Measurements from ENCODE around the gene TXNRD1.

DNA sequence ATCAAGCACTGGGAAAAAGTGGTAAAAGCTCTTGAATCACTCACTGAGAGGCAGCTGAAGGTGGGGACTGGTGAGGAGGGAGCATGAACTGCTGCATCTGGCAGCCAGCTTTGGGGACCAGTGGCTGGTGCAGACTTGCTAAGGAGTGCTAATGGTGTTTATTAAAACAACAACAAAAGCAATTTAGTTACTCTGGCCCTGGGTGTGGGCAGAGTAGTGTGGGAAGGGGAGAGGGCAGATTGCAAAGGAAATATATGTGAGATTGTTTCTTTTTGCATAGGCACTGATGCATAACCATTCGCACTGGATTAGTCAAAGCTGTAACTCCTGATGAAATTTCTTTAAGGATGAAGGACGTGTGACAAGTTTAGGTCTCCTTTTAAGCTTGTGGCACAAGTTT, 8.1 kb downstream of the TXNRD1 start:
- TF ChIP-seq, protein P1, sequence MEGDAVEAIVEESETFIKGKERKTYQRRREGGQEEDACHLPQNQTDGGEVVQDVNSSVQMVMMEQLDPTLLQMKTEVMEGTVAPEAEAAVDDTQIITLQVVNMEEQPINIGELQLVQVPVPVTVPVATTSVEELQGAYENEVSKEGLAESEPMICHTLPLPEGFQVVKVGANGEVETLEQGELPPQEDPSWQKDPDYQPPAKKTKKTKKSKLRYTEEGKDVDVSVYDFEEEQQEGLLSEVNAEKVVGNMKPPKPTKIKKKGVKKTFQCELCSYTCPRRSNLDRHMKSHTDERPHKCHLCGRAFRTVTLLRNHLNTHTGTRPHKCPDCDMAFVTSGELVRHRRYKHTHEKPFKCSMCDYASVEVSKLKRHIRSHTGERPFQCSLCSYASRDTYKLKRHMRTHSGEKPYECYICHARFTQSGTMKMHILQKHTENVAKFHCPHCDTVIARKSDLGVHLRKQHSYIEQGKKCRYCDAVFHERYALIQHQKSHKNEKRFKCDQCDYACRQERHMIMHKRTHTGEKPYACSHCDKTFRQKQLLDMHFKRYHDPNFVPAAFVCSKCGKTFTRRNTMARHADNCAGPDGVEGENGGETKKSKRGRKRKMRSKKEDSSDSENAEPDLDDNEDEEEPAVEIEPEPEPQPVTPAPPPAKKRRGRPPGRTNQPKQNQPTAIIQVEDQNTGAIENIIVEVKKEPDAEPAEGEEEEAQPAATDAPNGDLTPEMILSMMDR (IDR thresholded peaks at IDR 0.05), result no peak
- TF ChIP-seq POLR2AphosphoS5 (IDR thresholded peaks at IDR 0.05) (no peak), POLR2A (IDR thresholded peaks at IDR 0.05) (no peak)
